HG03354 (cell line): ENCODE measurements around the gene OR4D10.
A peak's percentile ranks its signal among the peaks of the same experiment; 100 is the strongest.
"Not testable (repeated sequence)": the region's sequence is repeated elsewhere in the genome, so short reads cannot be mapped to it uniquely, and the experiment has no call there.

Experiments
- ATAC-seq: cut with Tn5 transposase; IDR thresholded peaks from one replicate; pipeline ENCODE4 v1.9.1; 2021; ENCODE audit warnings: mild to moderate bottlenecking; ENCODE audit not compliant: unreplicated experiment, poor library complexity, severe bottlenecking

The OR4D10 gene

GRCh38 chr11:59473015-59473414, at the start of gene OR4D10:
Gene OR4D10, plus strand, starts transcription at chr11:59473315. Its CDS starts 4,115 bp downstream, at chr11:59477430.
- ATAC-seq: no peak

- no peak for ATAC-seq
Observed at GRCh38 chr11:59423835-59424234, 49.3 kb upstream of the OR4D10 start.

GRCh38 chr11:59425131-59425530, 48.0 kb upstream of the OR4D10 start:
- no peak for ATAC-seq

GRCh38 chr11:59426361-59427067, 46.6 kb upstream of the OR4D10 start, which contains the start of gene OR5A2:
Gene OR5A2, minus strand, starts transcription at chr11:59426413. Its CDS starts 3,460 bp downstream, at chr11:59422953.
- no peak for ATAC-seq

- ATAC-seq: no peak
Observed at GRCh38 chr11:59427068-59427382, 46.1 kb upstream of the OR4D10 start.

GRCh38 chr11:59429924-59430516, 43.1 kb upstream of the OR4D10 start:
- peak; percentile 90 for ATAC-seq

GRCh38 chr11:59436169-59436568, 36.9 kb upstream of the OR4D10 start, which contains the start of gene OR5A1:
Gene OR5A1, plus strand, starts transcription at chr11:59436469. Its CDS starts 6,700 bp downstream, at chr11:59443169.
- no peak for ATAC-seq

- no peak for ATAC-seq
Observed at GRCh38 chr11:59437770-59438169, 35.3 kb upstream of the OR4D10 start.

GRCh38 chr11:59445624-59446023, 27.5 kb upstream of the OR4D10 start:
- not testable (repeated sequence) for ATAC-seq

GRCh38 chr11:59448484-59448883, 24.6 kb upstream of the OR4D10 start:
- no peak for ATAC-seq

GRCh38 chr11:59456661-59457060, 16.5 kb upstream of the OR4D10 start, which contains the start of gene OR4D6:
Gene OR4D6, plus strand, starts transcription at chr11:59456961. Its CDS starts 0 bp downstream, at chr11:59456961.
- no peak for ATAC-seq

GRCh38 chr11:59459916-59460315, 13.2 kb upstream of the OR4D10 start:
- ATAC-seq: no peak

GRCh38 chr11:59463190-59463641, 9.9 kb upstream of the OR4D10 start:
- no peak for ATAC-seq

- no peak for ATAC-seq
Observed at GRCh38 chr11:59475176-59475575, 2.1 kb downstream of the OR4D10 start.

- no peak for ATAC-seq
Observed at GRCh38 chr11:59479906-59480305, 6.8 kb downstream of the OR4D10 start.

- ATAC-seq: no peak
Observed at GRCh38 chr11:59480359-59480758, 7.2 kb downstream of the OR4D10 start.

- no peak for ATAC-seq
Observed at GRCh38 chr11:59501931-59502330, 28.8 kb downstream of the OR4D10 start.

GRCh38 chr11:59503276-59503675, 30.2 kb downstream of the OR4D10 start, which contains the start of gene OR4D11:
Gene OR4D11, plus strand, starts transcription at chr11:59503576. Its CDS starts 0 bp downstream, at chr11:59503576.
- no peak for ATAC-seq

GRCh38 chr11:59510941-59511589, 38.0 kb downstream of the OR4D10 start, which contains the start of gene OR4D9:
Gene OR4D9, plus strand, starts transcription at chr11:59511539. Its CDS starts 3,374 bp downstream, at chr11:59514913.
- no peak for ATAC-seq

GRCh38 chr11:59511675-59512074, 38.6 kb downstream of the OR4D10 start:
- ATAC-seq: no peak
